OCI-LY3 (cell line): ENCODE measurements around the gene WWTR1.

Experiments
- EZH2phosphoT487 ChIP-seq: fragments of 200-600 bp; shearing (Covaris generic); IDR thresholded peaks from 2 replicates; pipeline ENCODE4 v1.6.1; 2018; ENCODE audit warnings: antibody characterized with exemption, mixed run types, low read depth
- TF ChIP-seq, protein P1 (sequence below): fragments of 200-600, 300-600 bp; sonication (generic); IDR thresholded peaks from 2 replicates; pipeline ENCODE4 v1.5.1; 2014; ENCODE audit warnings: antibody characterized with exemption, low read length, low read depth

GRCh38 chr3:149634573-149634972 lies 23.3 kb downstream of the WWTR1 start:
- TF ChIP-seq, protein P1, sequence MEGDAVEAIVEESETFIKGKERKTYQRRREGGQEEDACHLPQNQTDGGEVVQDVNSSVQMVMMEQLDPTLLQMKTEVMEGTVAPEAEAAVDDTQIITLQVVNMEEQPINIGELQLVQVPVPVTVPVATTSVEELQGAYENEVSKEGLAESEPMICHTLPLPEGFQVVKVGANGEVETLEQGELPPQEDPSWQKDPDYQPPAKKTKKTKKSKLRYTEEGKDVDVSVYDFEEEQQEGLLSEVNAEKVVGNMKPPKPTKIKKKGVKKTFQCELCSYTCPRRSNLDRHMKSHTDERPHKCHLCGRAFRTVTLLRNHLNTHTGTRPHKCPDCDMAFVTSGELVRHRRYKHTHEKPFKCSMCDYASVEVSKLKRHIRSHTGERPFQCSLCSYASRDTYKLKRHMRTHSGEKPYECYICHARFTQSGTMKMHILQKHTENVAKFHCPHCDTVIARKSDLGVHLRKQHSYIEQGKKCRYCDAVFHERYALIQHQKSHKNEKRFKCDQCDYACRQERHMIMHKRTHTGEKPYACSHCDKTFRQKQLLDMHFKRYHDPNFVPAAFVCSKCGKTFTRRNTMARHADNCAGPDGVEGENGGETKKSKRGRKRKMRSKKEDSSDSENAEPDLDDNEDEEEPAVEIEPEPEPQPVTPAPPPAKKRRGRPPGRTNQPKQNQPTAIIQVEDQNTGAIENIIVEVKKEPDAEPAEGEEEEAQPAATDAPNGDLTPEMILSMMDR, result no peak
- TF ChIP-seq EZH2phosphoT487, result no peak
